T follicular helper cell (primary cell): ENCODE measurements around the gene KIAA1217.
"Not testable (repeated sequence)": the region's sequence is repeated elsewhere in the genome, so short reads cannot be mapped to it uniquely, and the experiment has no call there.

ENCODE experiments used
- DNase-seq: peaks from one replicate; pipeline ENCODE4 v3.0.0-alpha.2; 2020; ENCODE audit warnings: low read depth

KIAA1217 gene

DNA sequence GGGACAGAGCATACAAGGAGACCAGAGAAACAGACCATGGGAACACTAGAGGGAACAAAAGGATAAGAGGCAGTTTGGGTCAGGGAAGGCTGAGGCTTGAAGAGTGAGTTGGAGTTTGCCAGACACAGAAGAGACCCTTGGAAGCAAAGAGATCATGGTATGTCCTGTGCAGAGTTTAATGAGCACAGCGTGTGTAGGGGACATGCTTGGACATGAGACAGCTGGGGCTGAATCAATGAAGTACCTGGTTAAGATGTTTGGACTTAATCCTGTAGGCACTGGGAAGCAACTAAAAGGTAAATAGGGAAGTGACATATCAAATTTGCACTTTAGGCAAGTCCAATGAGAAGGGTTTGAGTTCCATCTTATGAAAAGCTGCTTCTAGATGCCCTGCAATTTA, 79.6 kb downstream of the KIAA1217 start:
- DNase-seq, result no peak

DNA sequence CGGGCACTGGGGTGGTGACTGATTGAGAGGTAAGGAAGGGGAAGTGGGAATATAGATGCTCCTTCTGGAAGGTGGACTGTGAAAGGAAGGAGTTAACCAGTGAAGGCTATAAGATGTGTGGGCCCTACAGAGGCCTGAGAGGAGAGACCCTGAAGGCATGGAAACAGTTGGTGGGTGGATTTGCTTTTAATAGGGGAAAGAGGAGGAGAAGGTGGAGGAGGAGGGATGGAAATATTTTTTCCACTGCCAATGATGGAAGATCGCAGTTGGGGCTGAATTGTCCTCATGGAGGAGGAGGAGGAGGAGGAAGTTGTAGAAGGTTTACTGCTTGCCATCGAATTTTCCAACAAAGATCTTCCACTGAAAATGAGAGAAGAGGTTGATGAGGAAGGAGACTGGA, 80.3 kb downstream of the KIAA1217 start:
- no peak for DNase-seq

DNA sequence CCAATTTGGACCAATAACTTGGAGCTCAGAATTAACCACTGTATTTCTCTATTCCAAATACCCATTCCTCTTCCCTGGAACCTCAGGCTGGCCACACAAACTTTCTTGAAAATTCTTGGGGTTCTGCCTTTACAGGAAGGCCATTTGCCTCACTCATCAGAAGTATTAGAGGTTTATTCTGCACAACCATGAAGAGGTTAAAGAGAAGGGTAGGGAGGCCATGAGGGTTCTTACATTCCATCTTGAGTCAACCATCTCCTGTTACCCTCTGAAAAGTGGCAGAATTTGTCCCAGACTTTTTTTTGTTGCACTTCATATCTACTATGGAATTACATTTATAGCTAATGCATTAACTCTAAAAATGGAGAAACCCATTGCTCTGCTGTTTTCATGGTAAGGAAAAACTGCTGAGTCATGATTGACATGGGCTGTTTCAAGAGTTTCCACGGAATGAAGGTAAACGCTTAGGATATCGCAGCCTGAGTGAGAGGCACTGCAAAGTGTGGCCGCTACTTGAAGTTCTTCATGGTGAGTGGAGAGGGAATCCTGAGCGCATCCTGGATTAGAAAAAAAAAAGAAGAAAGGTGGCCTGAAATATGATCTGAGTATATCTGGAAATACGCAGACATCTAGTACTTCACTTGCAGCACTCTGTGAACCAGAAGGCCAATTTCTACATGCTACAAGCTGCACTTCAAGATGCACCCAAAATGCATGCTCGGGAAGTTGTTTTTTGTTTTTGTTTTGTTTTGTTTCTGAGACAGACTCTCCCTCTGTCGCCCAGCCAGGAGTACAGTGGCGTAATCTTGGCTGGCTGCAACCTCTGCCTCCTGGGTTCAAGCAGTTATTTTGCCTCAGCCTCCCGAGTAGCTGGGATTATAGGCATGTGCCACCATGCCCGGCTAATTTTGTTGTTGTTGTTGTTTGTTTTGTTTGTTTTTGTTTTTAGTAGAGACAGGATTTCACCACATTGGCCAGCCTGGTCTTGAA, 83.7 kb downstream of the KIAA1217 start:
- no peak for DNase-seq

DNA sequence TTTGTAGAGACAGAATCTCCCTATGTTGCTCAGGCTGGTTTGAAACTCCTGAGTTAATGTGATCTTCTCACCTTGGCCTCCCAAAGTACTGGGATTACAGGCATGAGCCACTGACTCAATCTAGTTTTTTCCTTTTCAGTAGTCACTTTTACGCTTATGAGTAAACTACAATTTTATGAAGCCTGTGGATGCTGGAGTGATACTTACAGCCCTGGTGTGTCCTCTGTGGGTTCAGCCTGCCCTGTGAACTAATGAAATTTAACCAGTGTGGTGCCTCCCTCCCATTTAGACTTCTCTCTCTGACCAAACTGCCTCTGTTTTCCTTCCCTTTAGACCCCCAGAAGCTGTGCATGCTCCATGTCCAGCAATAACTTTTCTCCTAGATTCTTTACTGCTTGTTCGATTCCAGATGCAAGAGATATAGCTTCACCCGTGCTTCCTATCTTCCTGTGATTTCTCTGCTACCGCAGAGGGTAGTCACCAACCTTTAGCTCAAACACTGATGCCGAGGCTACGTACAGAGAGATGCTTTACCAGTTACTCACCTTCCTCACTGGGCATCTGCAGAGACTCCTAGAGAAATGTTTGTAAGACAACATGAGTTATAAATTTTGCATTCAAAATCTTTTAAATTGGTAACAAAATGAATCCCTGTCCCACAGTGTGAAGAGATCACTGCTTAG, 90.8 kb downstream of the KIAA1217 start:
- no peak for DNase-seq

DNA sequence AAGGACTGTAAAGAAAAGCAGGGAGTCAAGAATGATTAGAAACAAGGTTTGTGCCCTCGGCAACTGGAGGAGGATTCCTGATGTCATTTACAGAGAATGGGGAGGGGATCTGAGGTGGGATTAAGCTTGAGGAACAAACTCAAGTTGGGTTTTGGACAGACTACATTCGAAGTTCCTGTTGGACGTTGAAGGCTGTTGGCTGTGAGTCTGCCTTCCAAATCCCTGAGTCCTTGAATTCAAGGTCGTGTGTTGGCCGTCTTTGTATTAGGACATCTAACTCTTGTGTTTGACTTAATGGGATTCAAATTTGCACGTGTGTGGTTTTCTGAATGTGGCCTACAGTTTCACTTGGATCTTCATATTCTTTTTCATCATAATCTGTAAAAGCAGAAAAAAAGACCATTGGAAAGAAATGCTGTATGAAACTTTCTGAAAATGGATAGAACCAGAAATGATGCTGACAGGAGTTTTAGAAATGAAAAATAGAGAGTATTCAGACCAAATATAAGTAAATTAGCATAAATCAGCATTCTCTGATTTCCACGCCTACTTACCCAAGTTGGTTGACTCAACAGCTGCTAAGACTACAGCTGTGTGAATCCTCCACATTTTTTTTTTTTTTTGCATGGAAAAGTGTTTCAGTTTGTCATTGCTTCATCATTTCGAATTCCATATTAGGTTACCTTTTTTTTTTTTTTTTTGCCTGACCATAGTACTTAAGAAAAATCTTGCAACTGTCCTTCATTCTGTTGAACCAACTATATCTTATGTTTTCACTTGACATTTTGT, 94.8 kb downstream of the KIAA1217 start:
- DNase-seq, result no peak

DNA sequence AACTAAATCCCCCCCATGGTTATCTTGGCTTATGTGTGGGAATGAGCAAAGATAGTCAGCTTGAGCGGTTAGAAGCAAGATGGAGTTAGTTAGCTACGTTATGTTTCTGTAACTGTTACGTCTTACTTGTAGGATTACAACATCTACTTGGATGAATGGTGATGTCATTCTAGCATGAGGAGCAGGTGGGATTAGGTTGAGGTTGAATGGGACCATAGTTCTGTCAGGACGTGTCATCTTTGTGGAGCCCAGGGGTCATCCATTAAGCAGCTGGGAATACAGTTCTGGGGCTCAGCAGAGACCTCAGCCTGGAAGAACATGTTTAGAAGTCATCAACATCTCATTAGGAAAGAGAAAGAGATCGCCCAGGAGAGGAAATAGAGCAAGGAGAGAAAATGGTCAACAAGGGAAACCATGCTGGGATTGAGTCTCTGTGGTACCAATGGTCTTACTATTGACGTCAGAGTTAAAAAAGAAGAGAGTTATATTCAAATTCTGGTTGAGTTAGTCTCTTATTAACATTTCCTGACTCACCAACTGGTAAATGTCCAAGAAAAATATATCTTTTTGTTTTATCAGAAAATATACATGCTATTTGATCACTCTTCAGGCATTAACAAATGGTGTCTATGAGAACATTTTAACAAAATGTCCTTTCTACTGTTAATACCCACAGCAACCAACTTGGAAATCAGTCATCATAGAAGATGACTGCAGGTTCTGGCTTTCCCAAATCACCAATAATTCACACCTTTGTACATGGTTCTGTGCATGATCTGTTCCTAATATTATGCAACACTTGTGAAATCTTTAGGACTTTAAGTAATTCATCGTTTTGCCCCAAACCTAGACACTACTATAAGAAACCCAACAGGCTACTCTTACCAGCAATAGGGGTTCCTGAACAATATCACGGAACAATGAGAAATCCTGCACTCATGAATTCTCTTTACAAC, 96.9 kb downstream of the KIAA1217 start:
- no peak for DNase-seq

DNA sequence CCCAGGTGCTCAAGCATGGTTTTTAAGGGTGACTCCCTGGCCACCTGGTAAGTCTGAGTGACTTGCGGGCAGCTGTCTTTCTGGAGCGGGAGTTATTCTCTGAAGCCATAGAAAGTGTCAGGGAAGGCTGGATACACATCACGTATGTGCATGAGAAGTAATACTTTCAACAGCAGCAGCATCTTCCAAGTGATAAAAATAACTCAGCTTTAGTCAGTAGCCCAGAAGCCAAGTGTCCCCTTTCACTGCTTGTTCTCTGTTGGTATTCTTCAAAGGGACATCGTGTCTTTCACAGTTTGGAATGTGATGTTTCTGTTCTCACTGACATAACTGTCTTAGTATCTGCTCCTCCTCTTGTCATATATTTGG, 97.6 kb downstream of the KIAA1217 start:
- DNase-seq, result no peak

DNA sequence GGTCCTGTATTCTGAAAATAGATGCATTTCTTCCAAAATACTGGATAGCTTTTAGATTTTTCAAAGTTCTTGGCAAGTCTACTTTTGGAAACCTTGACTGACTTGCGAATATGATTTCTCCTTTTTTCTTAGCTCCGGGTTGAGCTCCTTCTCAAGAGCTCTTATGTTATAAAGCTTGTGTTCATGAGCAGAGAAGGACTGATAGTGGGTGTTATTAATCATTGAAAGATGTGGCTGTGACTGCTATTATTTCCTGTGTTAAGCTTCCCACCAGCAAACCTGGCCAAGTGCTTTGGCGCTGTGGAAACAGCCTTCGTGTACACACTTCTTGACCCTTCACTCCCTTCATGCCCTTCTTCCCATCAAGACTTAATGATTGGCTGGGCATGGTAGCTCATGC, 98.2 kb downstream of the KIAA1217 start:
- DNase-seq, result no peak

DNA sequence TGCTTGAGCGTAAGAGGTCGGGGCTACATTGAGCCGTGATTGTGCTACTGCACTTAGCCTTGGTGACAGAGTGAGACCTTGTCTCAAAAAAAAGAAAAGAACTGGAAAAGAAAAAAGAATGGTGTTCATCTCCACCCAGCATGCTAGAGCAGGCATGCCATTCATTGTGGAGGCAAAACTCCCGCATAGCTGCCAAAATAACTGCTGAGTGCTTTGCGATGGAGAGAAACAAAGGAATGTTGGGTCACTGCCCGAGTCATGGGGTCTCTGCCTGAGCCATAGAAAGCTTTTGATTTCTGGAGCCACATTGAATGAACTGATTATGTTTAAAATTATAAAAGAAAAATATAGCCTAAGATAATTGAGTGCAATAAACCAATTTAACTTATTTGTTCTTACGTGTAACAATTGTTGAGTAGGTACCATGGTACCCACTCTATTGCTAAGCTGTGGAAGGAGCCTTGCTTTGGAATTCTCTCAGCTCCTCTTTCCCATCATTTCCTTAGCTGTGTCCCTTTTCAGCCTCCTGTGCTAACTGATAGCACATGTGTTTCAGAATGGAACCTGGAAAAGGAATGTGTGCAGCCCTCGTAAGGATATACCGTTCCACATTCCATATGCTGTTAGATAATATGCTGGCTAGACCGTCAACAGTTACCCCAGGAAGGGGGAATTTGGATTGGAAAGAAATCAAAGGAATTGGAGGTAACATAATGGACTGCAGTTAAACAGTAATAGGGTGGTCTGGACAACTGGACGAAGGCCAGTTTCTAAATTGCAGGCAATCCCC, 99.0 kb downstream of the KIAA1217 start:
- DNase-seq, result no peak

DNA sequence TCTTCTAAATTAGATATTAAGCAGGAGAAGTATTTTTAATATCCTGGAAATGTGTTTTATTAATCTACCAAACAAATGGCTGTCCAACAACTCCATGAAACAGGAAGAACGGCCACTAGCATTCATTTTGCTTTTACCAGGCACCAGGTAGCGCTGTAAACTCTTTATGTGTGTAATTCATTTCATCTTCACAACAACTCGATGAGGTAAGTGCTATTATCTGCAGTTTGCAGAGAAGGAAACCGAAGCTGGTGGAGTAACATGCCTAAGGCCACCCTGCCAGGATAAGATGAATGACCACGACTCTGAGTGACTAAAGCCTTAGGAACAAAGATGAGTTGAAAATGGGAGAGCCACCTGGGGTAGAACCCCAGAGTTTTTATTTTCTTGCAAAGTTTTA, 101.2 kb downstream of the KIAA1217 start:
- no peak for DNase-seq

DNA sequence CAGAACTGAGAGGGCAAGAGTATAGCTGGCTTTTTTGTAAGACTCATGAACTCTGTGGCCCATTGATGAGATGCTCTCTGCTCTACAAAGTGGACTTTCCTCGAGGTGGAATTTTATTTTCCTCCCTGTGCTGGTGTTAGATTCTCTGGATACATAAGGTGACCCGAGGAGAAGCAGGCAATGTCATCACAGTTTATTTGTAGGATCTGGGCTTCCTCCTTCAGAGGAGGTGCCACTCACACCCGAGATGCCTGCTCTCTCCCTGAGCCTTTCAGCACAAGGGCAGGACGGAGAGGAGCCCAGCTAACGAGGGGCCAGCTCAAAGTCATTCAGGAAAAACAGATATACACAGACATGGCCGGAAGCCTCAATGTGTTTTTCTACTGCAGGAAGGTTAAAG, 103.0 kb downstream of the KIAA1217 start:
- no peak for DNase-seq

DNA sequence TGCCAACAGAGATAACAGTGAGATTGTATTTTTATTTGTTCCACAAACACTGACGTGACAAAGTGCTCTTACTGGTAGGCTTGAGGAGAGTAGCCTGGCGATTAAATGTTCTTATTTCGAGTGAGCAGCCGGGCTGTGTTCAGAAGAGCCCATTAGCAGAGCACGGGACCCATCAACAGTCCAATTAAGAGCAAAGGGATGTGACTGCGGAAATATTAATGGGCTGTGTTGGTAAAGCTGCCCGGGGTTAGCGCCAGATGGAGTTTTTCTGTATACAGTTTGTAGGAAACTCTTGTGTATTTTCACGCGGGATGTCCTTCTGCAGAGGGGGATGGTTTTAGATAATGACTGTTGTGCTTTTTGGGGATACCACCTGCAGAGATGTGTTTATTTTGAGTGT, 104.3 kb downstream of the KIAA1217 start:
- DNase-seq, result no peak

DNA sequence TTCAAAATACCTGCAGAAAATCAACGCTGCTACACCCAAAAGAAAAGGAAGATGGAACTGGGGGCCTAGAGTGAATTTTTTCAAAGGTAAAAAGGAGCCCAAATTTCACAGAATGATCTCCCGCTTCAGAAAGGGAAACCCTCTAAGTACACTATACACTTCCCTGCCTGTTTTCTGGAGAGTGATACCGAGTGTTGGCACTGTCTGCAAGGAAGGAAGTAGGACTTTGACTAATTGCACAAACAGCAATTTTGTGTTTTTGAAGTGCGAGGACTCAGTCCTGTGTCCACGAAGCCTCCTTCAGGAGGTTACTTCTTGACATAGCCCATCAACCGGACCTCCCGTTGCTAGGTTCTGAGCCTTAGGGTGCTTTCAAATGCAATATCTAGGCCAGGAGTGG, 106.3 kb downstream of the KIAA1217 start:
- no peak for DNase-seq

DNA sequence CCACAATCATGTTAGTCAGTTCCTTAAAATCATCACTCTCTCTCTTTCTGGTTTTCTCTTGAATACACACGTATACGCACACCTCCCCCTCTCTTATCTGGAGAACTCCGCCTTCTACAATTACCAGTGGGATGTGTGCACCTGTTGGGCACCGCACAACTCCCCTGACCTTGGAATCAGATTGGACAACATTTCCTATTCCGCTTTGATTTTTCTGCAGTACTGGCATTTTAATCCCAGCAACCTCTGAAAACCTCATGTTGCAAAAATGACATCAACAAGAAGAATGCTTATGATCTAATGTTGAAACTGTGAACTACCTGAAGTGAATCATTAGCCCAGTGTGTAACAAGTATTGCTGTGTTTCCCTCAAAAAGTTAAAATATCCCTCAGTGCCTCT, 109.6 kb downstream of the KIAA1217 start:
- DNase-seq, result no peak

DNA sequence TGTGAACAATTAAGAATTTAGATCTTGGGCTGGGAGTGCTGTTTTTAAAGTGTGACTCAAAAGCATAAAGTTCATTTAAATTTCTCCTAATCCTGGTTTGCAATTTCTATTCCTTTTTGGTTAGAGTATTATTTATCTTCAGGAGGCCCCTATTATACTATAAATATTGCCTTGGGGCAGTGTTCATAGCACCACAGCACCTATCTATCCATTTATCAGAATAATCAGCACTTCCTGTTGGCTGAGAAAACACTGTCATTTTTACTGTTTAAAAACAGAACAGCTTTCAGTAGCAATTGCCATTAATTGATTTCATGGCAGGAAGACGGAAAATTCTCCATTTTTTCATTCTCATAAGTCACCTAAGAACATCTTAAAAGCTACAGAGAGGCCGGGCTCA, 111.4 kb downstream of the KIAA1217 start:
- DNase-seq, result no peak

DNA sequence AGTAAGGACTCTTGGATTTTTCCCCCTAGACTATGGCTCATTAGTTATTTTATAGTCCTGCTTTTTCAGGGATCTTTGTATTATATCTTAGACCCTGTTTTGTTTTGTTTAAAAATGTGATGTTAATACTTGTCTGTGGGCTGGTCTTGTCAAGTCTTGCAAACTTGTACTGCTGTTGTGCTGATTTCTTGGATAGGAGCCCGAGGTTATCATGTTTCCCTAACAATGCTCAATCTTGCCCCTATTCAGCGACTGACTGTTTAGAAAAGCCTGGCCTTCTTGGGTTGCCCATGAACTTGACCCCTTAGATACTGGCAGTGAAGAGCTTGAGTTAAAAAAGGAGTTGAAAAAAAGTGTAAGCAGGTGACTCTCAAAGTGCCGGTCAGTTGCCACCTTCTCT, 115.7 kb downstream of the KIAA1217 start:
- no peak for DNase-seq

DNA sequence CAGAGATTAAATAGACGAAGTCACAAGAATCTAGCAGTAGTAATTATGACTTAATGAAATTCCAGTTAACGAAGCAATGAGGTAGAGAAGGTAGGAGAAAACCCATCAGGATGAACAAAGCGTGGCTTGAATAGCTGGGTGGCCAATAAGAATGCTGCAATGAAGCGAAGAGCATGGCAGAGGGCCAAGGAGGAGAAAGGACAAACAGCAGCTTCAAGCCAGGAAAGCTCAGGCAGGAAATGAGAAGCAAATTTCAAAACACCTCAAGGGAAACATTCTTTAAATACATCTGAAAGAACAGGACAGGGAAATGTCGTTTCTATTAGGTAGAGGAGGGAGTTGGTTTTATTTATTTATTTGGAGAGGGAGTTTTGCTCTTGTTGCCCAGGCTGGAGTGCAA, 122.5 kb downstream of the KIAA1217 start:
- DNase-seq, result no peak

DNA sequence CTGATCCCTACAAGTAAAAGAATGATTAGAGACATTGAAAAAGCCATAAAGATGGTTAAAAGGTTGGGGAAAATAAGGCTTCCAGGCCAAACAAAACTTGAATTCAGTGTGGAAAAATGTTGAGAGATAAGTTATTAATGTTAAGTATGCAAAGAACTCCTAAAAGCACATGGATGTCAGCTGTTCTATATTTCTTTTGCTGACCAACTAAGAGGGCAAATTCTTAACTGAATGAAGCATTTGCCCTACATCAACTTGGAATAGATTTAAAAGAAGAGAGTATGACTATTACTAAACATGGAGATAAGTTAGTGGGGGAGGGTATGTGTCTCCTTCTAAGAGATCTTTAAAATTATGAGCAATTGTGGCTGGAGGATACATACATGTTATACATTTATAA, 124.8 kb downstream of the KIAA1217 start:
- no peak for DNase-seq

DNA sequence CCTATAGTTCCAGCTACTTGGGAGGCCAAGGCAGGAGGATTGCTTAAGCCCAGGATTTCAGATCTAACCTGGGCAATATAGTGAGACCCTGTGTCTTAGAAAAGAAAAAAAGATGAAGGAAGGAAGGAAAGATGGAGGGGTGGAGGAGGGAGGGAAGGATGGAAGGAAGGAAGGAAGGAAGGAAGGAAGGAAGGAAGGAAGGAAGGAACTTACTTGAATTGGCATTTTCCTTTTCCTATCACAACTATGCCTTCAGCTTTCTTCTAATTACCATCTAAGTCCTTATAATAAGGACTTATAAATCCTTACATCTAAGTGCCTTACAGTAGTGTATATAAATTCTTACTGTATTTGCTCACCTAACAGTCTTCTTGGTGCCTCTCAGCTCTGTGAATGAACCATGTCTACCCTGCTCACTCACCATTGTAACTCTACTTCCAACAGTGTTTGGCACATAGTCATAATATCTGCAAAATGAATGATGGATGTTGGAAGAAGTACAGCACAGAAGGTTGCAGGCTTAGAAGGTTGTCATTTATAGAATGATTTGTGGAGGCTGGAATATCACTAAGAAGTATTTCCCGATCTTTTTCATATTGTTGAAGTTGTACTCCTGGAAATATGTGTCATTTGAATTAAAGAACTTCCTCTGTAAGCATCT, 125.5 kb downstream of the KIAA1217 start:
- DNase-seq, result no peak

DNA sequence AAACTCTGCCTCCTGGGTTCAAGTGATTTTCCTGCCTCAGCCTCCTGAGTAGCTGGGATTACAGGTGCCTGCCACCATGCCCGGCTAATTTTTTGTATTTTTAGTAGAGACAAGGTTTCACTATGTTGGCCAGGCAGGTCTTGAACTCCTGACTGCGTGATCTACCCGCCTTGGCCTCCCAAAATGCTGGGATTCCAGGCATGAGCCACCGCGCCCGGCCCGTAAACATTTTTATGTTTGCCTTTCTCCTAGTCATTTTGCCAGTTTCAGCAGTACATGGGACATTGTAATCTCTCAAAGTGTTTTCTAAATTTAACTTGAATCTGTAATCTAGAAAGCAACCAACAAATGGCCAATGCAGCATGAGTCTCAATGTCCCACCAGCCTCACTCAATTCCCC, 128.8 kb downstream of the KIAA1217 start:
- DNase-seq, result not testable (repeated sequence)
